Spleen (tissue), 11 donors: ENCODE results near the gene NDUFAF2. TPM values are rescaled to one million over a fixed set of nuclear protein-coding genes. Genes with fewer than 3 reads are reported as not detected.

Source experiments
- DNase-seq: peaks from one replicate; pipeline ENCODE4 v3.0.0-alpha.2; 2020
- H3K27ac ChIP-seq, 8 donors: fragments of 200-600 bp; sonication (generic) in 7 of 8; 1 replicate in 4 of 8; 2 replicates in 4 of 8; pipeline versions ENCODE4 v1.5.0 to v1.8.0; 2016 to 2021; ENCODE audit warnings: inconsistent platforms in 4 of 8, mild to moderate bottlenecking in 4 of 8, moderate library complexity in 1 of 8
- H3K27me3 ChIP-seq, 7 donors: fragments of 200-600 bp; sonication (generic) in 6 of 7; replicated peaks in 1 of 7; 1 replicate in 4 of 7; 2 replicates in 3 of 7; pipeline versions ENCODE4 v1.5.0 to v1.8.0; 2016 to 2021; ENCODE audit warnings: inconsistent platforms in 3 of 7, mild to moderate bottlenecking in 1 of 7
- H3K36me3 ChIP-seq, 6 donors: fragments of 200-600 bp; sonication (generic) in 5 of 6; 1 replicate in 4 of 6; 2 replicates in 2 of 6; pipeline versions ENCODE4 v1.5.0 to v1.8.0; 2016 to 2021; ENCODE audit warnings: inconsistent platforms in 2 of 6
- H3K4me1 ChIP-seq, 6 donors: fragments of 200-600 bp; sonication (generic) in 5 of 6; 1 replicate in 3 of 6; 2 replicates in 3 of 6; pipeline versions ENCODE4 v1.5.0 to v1.8.0; 2016 to 2021; ENCODE audit warnings: inconsistent platforms in 3 of 6
- H3K4me3 ChIP-seq, 8 donors: fragments of 200-600 bp; sonication (generic) in 7 of 8; 1 replicate in 4 of 8; 2 replicates in 4 of 8; pipeline versions ENCODE4 v1.5.0 to v1.8.0; 2016 to 2021; ENCODE audit warnings: inconsistent platforms in 4 of 8, mild to moderate bottlenecking in 4 of 8, moderate library complexity in 2 of 8
- H3K9me3 ChIP-seq, 8 donors: fragments of 200-600 bp; sonication (generic) in 7 of 8; 1 replicate in 4 of 8; 2 replicates in 4 of 8; pipeline versions ENCODE4 v1.5.0 to v1.8.0; 2016 to 2021; ENCODE audit warnings: inconsistent platforms in 4 of 8
- POLR2A ChIP-seq, 3 donors: fragments of 450-650 bp; IDR thresholded peaks; one replicate each; pipeline ENCODE4 v1.5.1; 2017; ENCODE audit warnings: antibody characterized with exemption in 3 of 3, mild to moderate bottlenecking in 1 of 3
- POLR2AphosphoS5 ChIP-seq, 3 donors: sonication (generic); formaldehyde crosslinking; IDR thresholded peaks; one replicate each; pipeline ENCODE4 v1.5.1; 2017; ENCODE audit warnings: antibody characterized with exemption in 3 of 3
- WGBS, 5 donors: extraction: QIAGEN DNeasy Blood & Tissue Kit in 3 of 5; methylation state at CpG; one replicate each; pipeline versions ENCODE4 v1.1.5 to v1.1.7; 2013 to 2018; 5-methylcytosine and 5-hydroxymethylcytosine counted together
- intact Hi-C: fragments of 100-400 bp; cut with DNase I; formaldehyde crosslinking; loops from one replicate; pipeline ENCODE4 v1.15.0; 2023; ENCODE audit warnings: low total_unique reads
- polyA plus RNA-seq, 3 donors: library from polyadenylated mRNA; stranded (reverse); fragments of 200-250 nt; gene quantifications; one replicate each; pipeline ENCODE4 v1.2.1, GENCODE V29; 2013
- total RNA-seq, 7 donors: library from RNA; depleted of rRNA in 3 of 7; stranded (reverse); fragments of >200 nt in 3 of 7; fragmentation: NEBNext Ultra II Directional in 4 of 7; extraction: Animal tissue kit (Norgen Biotek cat#: 25700) in 4 of 7; gene quantifications; one replicate each; pipeline versions ENCODE4 v1.1.0 to v1.2.1, GENCODE V29; 2016 to 2021
- TF ChIP-seq, protein P1 (sequence below), 11 experiments: fragments of 200-600 bp in 7 of 11; fragments of 450-650 bp in 4 of 11; sonication (generic) in 4 of 11; IDR thresholded peaks in 8 of 11; conservative IDR thresholded peaks in 3 of 11; 1 replicate in 7 of 11; 2 replicates in 4 of 11; pipeline versions ENCODE4 v1.4.0 to v1.8.0; 2016 to 2021; ENCODE audit warnings: antibody characterized with exemption in 11 of 11, inconsistent platforms in 4 of 11, mild to moderate bottlenecking in 1 of 11
- donor health status: healthy with polysubstance abuse.
- donor health status: DM: no; HTN: no; CAD: no; lungs with moderate emphysema.
- donor health status: DM: no; HTN: no; CAD: no.
- donor health status: Bipolar disorder and iron deficiency.
- donor health status: healthy.
- donor health status: DM: no; HTN: no; CAD: no.
- donor health status: DM: yes; HTN: yes; CAD: no.

Gene NDUFAF2
- total and polyA plus RNA-seq, 10 donors = 3.2 to 40.5 (median 13.1) TPM

DNA sequence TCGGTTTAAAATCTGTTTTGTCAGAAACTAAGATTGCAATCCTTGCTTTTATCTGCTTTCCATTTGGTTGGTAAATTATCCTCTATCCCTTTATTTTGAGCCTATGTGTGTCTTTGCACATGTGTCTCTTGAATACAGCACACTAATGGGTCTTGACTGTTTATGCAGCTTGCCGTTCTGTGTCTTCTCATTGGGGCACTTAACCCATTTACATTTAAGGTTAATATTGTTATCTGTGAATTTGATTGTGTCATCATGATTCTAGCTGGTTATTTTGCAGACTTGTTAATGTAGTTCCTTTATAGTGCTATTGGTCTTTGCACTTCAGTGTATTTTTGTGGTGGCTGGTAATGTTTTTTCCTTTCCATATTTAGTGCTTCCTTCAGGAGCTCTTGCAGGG is 253.6 kb downstream of the NDUFAF2 start:
- Histone ChIP-seq H3K4me3 (no peak overlapping the region), H3K27me3 (no peaks in the 10 kb centered on the region), H3K9me3 (peaks cover 0 to 17% (median 10%) of the 10 kb centered on the region in 8 donors), H3K27ac (no peak overlapping the region), H3K4me1 (no peaks in the 10 kb centered on the region), H3K36me3 (no peaks in the 10 kb centered on the region)
- WGBS, 5 donors = 92 to 96% (median 95%) methylated on average over 2 of the region's 2 CpGs
- intact Hi-C loops = no loop called here
- TF ChIP-seq, protein P1, sequence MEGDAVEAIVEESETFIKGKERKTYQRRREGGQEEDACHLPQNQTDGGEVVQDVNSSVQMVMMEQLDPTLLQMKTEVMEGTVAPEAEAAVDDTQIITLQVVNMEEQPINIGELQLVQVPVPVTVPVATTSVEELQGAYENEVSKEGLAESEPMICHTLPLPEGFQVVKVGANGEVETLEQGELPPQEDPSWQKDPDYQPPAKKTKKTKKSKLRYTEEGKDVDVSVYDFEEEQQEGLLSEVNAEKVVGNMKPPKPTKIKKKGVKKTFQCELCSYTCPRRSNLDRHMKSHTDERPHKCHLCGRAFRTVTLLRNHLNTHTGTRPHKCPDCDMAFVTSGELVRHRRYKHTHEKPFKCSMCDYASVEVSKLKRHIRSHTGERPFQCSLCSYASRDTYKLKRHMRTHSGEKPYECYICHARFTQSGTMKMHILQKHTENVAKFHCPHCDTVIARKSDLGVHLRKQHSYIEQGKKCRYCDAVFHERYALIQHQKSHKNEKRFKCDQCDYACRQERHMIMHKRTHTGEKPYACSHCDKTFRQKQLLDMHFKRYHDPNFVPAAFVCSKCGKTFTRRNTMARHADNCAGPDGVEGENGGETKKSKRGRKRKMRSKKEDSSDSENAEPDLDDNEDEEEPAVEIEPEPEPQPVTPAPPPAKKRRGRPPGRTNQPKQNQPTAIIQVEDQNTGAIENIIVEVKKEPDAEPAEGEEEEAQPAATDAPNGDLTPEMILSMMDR (IDR thresholded peaks at IDR 0.05 in 8 of 11, conservative IDR thresholded peaks at IDR 0.05 in 3 of 11) = no peak
- TF ChIP-seq POLR2A (IDR thresholded peaks at IDR 0.05) (no peak), POLR2AphosphoS5 (IDR thresholded peaks at IDR 0.05) (no peak)
- no peak for DNase-seq

DNA sequence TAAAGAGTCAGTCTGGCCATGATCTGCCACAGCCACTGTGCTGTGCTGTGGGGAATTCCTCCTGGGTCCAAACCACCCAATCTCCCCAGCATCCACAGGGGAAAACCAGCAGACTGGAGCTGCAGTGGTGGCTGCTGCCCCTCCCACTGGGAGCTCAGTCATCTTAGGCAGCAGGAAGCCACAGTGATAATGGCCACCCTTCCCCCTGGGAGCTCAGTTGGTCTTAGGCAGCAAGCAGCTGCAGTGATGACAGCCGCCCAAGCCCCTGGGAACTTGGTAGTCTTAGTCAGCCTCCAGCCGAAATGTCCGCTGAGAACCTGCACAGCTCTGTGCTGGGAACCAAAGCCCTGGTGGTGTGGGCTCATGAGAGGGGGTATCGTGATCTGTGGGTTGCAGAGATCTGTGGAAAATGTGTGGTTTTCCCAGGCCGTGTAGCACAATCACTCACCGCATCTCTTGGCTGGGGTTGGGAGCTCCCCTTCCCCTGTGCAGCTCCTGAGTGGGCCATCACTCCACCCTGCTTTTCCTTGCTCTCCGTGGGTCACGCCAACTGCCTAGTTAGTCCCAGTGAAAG is 255.7 kb downstream of the NDUFAF2 start:
- Histone ChIP-seq H3K36me3 (no peaks in the 10 kb centered on the region), H3K9me3 (peaks cover 0 to 24% (median 15%) of the 10 kb centered on the region in 8 donors), H3K4me3 (no peak overlapping the region), H3K4me1 (no peaks in the 10 kb centered on the region), H3K27ac (no peak overlapping the region), H3K27me3 (no peaks in the 10 kb centered on the region)
- intact Hi-C loops = no loop called here
- 80 to 97% (median 91%) methylated on average over 7 to 8 of the region's 8 CpGs for WGBS, 5 donors
- no peak for DNase-seq
- no peak for TF ChIP-seq POLR2A (IDR thresholded peaks at IDR 0.05)
- TF ChIP-seq, protein P1 (IDR thresholded peaks at IDR 0.05 in 8 of 11, conservative IDR thresholded peaks at IDR 0.05 in 3 of 11) = no peak
- no peak for TF ChIP-seq POLR2AphosphoS5 (IDR thresholded peaks at IDR 0.05)

DNA sequence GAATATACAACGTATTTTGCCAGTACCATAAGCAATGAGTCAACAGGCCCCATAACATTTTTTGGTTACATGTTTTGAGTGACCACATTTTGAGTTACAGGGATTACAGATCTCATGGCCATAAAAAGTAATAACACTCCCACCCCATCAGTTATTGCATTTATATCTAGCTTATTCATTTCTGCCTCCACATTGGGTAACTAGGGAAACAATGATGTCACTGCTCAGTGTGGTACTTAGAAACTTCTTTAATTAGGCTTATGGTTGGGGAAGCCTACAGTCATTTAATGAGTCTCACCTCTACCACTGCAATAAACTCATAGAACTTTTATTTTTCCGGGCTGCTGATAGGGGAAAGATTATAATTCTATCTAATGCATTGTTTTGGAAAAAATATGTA is 257.2 kb downstream of the NDUFAF2 start:
- Histone ChIP-seq H3K4me3 (no peak overlapping the region), H3K27ac (no peak overlapping the region), H3K4me1 (no peaks in the 10 kb centered on the region), H3K9me3 (peaks cover 0 to 27% (median 17%) of the 10 kb centered on the region in 8 donors), H3K36me3 (no peaks in the 10 kb centered on the region), H3K27me3 (no peaks in the 10 kb centered on the region)
- intact Hi-C loops = no loop called here
- DNase-seq = no peak
- no peak for TF ChIP-seq POLR2AphosphoS5 (IDR thresholded peaks at IDR 0.05)
- no peak for TF ChIP-seq POLR2A (IDR thresholded peaks at IDR 0.05)
- TF ChIP-seq, protein P1 (IDR thresholded peaks at IDR 0.05 in 8 of 11, conservative IDR thresholded peaks at IDR 0.05 in 3 of 11) = no peak
- WGBS, 5 donors = 68 to 91% (median 82%) methylated on average over 2 of the region's 2 CpGs

Other genes with a start within 250 kb of the NDUFAF2 start
- gene DEPDC1B, start 245.0 kb upstream of the NDUFAF2 start, total RNA-seq = 1 to 10 TPM; 1.1 to 5.6 (median 2.6) TPM
- gene DEPDC1B, start 245.0 kb upstream of the NDUFAF2 start, polyA plus RNA-seq = 1 to 10 TPM in 2 of 3 donors, under 1 TPM in 1; 0.63 to 4.0 (median 1.4) TPM
- 1 to 10 TPM; 1.7 to 8.1 (median 3.1) TPM for gene ELOVL7, start 100.9 kb upstream of the NDUFAF2 start, total RNA-seq
- gene ELOVL7, start 100.9 kb upstream of the NDUFAF2 start, polyA plus RNA-seq = under 1 TPM; 0.43 to 0.52 (median 0.51) TPM
- 10 to 100 TPM in 6 of 7 donors, 1 to 10 TPM in 1; 8.6 to 18.9 (median 13.4) TPM for gene ERCC8, start 135 bp upstream of the NDUFAF2 start, total RNA-seq
- gene ERCC8, start 135 bp upstream of the NDUFAF2 start, polyA plus RNA-seq = 1 to 10 TPM; 4.3 to 5.7 (median 4.7) TPM
- 10 to 100 TPM; 24.0 to 42.9 (median 38.7) TPM for gene SMIM15, start 217.3 kb downstream of the NDUFAF2 start, total RNA-seq
- gene SMIM15, start 217.3 kb downstream of the NDUFAF2 start, polyA plus RNA-seq = 10 to 100 TPM; 14.4 to 21.1 (median 20.0) TPM